DND-41 (cell line): ENCODE results near the gene SGCE.

Experiments
- CTCF ChIP-seq: IDR thresholded peaks from 2 replicates; pipeline ENCODE4 v1.5.1; 2012; ENCODE audit warnings: borderline replicate concordance, low read length, moderate library complexity, mild to moderate bottlenecking; ENCODE audit not compliant: poor library complexity, severe bottlenecking; ENCODE audit errors: extremely low read depth
- EZH2 ChIP-seq: IDR thresholded peaks from 3 replicates; pipeline ENCODE4 v1.6.1; 2012; ENCODE audit warnings: borderline replicate concordance, low read depth, mild to moderate bottlenecking, moderate library complexity, low read length, inconsistent platforms; ENCODE audit not compliant: severe bottlenecking

- TF ChIP-seq CTCF (no peak), EZH2 (no peak)
These were observed 15.7 kb upstream of the SGCE start for GRCh38 chr7:94671444-94672235.
